Measurements from ENCODE around the gene MRPS15. TPM values are rescaled to one million over a fixed set of nuclear protein-coding genes. Genes with fewer than 3 reads are reported as not detected.

The MRPS15 gene
- total and polyA plus RNA-seq, 4 donors: 41.8 to 95.0 (median 59.8) TPM

- H3K4me3 ChIP-seq (ENCODE audit: low read depth in 1 of 3, low read length in 3 of 3): no peak overlapping the region
- H3K9ac ChIP-seq (ENCODE audit: low read depth in 1 of 2, low read length in 2 of 2): no peak overlapping the region
- 88% methylated on average over 9 of the region's 9 CpGs for WGBS
- H3K36me3 ChIP-seq (ENCODE audit: control insufficient read depth in 4 of 4, insufficient read depth in 3 of 4, low read depth in 1 of 4, low read length in 3 of 4): no peaks in the 10 kb centered on the region
- DNase-seq (ENCODE audit: low spot score): no peak
- TF ChIP-seq ATF3 (IDR thresholded peaks at IDR 0.05): no peak
- TF ChIP-seq CTCF (IDR thresholded peaks at IDR 0.05; ENCODE audit: low read depth, low read length, missing input control): no peak
- TF ChIP-seq FOXA2 (IDR thresholded peaks at IDR 0.05): no peak
- no peak for TF ChIP-seq TAF1 (conservative IDR thresholded peaks at IDR 0.05)
- TF ChIP-seq HNF4A (conservative IDR thresholded peaks at IDR 0.05): no peak
- TF ChIP-seq RXRA (IDR thresholded peaks at IDR 0.05): no peak
- no peak for TF ChIP-seq FOXA1 (IDR thresholded peaks at IDR 0.05)
- TF ChIP-seq, protein P1, sequence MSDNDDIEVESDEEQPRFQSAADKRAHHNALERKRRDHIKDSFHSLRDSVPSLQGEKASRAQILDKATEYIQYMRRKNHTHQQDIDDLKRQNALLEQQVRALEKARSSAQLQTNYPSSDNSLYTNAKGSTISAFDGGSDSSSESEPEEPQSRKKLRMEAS (IDR thresholded peaks at IDR 0.05): no peak
- no peak for TF ChIP-seq RAD21 (IDR thresholded peaks at IDR 0.05)
- no peak for TF ChIP-seq EGR1 (IDR thresholded peaks at IDR 0.05; ENCODE audit: low read depth in 2 of 2)
- TF ChIP-seq, protein P2, sequence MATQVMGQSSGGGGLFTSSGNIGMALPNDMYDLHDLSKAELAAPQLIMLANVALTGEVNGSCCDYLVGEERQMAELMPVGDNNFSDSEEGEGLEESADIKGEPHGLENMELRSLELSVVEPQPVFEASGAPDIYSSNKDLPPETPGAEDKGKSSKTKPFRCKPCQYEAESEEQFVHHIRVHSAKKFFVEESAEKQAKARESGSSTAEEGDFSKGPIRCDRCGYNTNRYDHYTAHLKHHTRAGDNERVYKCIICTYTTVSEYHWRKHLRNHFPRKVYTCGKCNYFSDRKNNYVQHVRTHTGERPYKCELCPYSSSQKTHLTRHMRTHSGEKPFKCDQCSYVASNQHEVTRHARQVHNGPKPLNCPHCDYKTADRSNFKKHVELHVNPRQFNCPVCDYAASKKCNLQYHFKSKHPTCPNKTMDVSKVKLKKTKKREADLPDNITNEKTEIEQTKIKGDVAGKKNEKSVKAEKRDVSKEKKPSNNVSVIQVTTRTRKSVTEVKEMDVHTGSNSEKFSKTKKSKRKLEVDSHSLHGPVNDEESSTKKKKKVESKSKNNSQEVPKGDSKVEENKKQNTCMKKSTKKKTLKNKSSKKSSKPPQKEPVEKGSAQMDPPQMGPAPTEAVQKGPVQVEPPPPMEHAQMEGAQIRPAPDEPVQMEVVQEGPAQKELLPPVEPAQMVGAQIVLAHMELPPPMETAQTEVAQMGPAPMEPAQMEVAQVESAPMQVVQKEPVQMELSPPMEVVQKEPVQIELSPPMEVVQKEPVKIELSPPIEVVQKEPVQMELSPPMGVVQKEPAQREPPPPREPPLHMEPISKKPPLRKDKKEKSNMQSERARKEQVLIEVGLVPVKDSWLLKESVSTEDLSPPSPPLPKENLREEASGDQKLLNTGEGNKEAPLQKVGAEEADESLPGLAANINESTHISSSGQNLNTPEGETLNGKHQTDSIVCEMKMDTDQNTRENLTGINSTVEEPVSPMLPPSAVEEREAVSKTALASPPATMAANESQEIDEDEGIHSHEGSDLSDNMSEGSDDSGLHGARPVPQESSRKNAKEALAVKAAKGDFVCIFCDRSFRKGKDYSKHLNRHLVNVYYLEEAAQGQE (IDR thresholded peaks at IDR 0.05): no peak
- TF ChIP-seq NR2F2 (IDR thresholded peaks at IDR 0.05): no peak
- TF ChIP-seq HNF4G (IDR thresholded peaks at IDR 0.05): no peak
- TF ChIP-seq YY1 (IDR thresholded peaks at IDR 0.05): no peak
- TF ChIP-seq JUND (IDR thresholded peaks at IDR 0.05): no peak
- TF ChIP-seq, protein P3, sequence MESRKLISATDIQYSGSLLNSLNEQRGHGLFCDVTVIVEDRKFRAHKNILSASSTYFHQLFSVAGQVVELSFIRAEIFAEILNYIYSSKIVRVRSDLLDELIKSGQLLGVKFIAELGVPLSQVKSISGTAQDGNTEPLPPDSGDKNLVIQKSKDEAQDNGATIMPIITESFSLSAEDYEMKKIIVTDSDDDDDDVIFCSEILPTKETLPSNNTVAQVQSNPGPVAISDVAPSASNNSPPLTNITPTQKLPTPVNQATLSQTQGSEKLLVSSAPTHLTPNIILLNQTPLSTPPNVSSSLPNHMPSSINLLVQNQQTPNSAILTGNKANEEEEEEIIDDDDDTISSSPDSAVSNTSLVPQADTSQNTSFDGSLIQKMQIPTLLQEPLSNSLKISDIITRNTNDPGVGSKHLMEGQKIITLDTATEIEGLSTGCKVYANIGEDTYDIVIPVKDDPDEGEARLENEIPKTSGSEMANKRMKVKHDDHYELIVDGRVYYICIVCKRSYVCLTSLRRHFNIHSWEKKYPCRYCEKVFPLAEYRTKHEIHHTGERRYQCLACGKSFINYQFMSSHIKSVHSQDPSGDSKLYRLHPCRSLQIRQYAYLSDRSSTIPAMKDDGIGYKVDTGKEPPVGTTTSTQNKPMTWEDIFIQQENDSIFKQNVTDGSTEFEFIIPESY (IDR thresholded peaks at IDR 0.05): no peak
- no peak for TF ChIP-seq GABPA (IDR thresholded peaks at IDR 0.05 in 1 of 2, conservative IDR thresholded peaks at IDR 0.05 in 1 of 2)
- H3K27me3 ChIP-seq (ENCODE audit: control insufficient read depth in 4 of 4, insufficient read depth in 4 of 4, low read length in 3 of 4): no peaks in the 10 kb centered on the region
- no peaks in the 10 kb centered on the region for H3K9me3 ChIP-seq (ENCODE audit: control insufficient read depth in 4 of 4, low read length in 3 of 4)
- no peaks in the 10 kb centered on the region for H3K4me1 ChIP-seq (ENCODE audit: control insufficient read depth in 4 of 4, insufficient read depth in 4 of 4, low read length in 3 of 4)
- H3K27ac ChIP-seq (ENCODE audit: low read depth in 1 of 2, low read length in 2 of 2): no peak overlapping the region
Measured at GRCh38 chr1:36475341-36475740, 11.2 kb upstream of the MRPS15 start.

- Histone ChIP-seq H3K4me3 (ENCODE audit: low read depth in 1 of 3, low read length in 3 of 3) (no peak overlapping the region), H3K9me3 (ENCODE audit: control insufficient read depth in 4 of 4, low read length in 3 of 4) (no peaks in the 10 kb centered on the region), H3K4me1 (ENCODE audit: control insufficient read depth in 4 of 4, insufficient read depth in 4 of 4, low read length in 3 of 4) (no peaks in the 10 kb centered on the region), H3K27ac (ENCODE audit: low read depth in 1 of 2, low read length in 2 of 2) (no peak overlapping the region), H3K9ac (ENCODE audit: low read depth in 1 of 2, low read length in 2 of 2) (no peak overlapping the region), H3K36me3 (ENCODE audit: control insufficient read depth in 4 of 4, insufficient read depth in 3 of 4, low read depth in 1 of 4, low read length in 3 of 4) (no peaks in the 10 kb centered on the region), H3K27me3 (ENCODE audit: control insufficient read depth in 4 of 4, insufficient read depth in 4 of 4, low read length in 3 of 4) (no peaks in the 10 kb centered on the region)
- DNase-seq (ENCODE audit: low spot score): no peak
- WGBS: 92% methylated on average over 6 of the region's 6 CpGs
- TF ChIP-seq EGR1 (IDR thresholded peaks at IDR 0.05; ENCODE audit: low read depth in 2 of 2) (no peak), TAF1 (conservative IDR thresholded peaks at IDR 0.05) (no peak), SP1 (IDR thresholded peaks at IDR 0.05) (no peak), RAD21 (IDR thresholded peaks at IDR 0.05) (no peak), CTCF (IDR thresholded peaks at IDR 0.05; ENCODE audit: low read depth, low read length, missing input control) (no peak)
- TF ChIP-seq, protein P2 (IDR thresholded peaks at IDR 0.05): no peak
Measured at GRCh38 chr1:36472656-36473055, 8.5 kb upstream of the MRPS15 start.
